CD4-positive, alpha-beta memory T cell (primary cell): Measurements from ENCODE around the gene TPX2. TPM values are rescaled to one million over a fixed set of nuclear protein-coding genes. Genes with fewer than 3 reads are reported as not detected.

ENCODE experiments used
- polyA plus RNA-seq, 2 donors: library from polyadenylated mRNA; unstranded; fragments of 300-500 nt; fragmentation: Illumina TruSeq; gene quantifications; one replicate each; pipeline ENCODE4 v1.2.3, GENCODE V29; 2021
- total RNA-seq, 2 experiments: library from RNA; stranded (reverse); gene quantifications; one replicate each; pipeline ENCODE4 v1.2.3, GENCODE V29; 2021

TPX2 gene
- total and polyA plus RNA-seq, 4 experiments from 2014 or later, result 0.30 to 0.85 (median 0.60) TPM

Other genes with a start within 250 kb of the TPX2 start
- gene HM13, start 224.8 kb upstream of the TPX2 start, total RNA-seq, result 100 to 1,000 TPM; 133 to 156 TPM
- 100 to 1,000 TPM; 166 to 171 TPM for gene HM13, start 224.8 kb upstream of the TPX2 start, polyA plus RNA-seq
- gene ID1, start 134.0 kb upstream of the TPX2 start, total RNA-seq, result under 1 TPM in 1 of 2 experiments, not detected in 1; 0.50 TPM
- gene ID1, start 134.0 kb upstream of the TPX2 start, polyA plus RNA-seq, result 1 to 10 TPM in 1 of 2 donors, under 1 TPM in 1; 0.49 to 1.4 TPM
- not detected for gene COX4I2, start 101.4 kb upstream of the TPX2 start, total RNA-seq
- gene COX4I2, start 101.4 kb upstream of the TPX2 start, polyA plus RNA-seq, result not detected
- gene BCL2L1, start 16.4 kb upstream of the TPX2 start, total RNA-seq, result 10 to 100 TPM; 20.3 to 20.8 TPM
- gene BCL2L1, start 16.4 kb upstream of the TPX2 start, polyA plus RNA-seq, result 10 to 100 TPM; 22.8 to 26.1 TPM
- not detected for gene MYLK2, start 80.1 kb downstream of the TPX2 start, total RNA-seq
- not detected for gene MYLK2, start 80.1 kb downstream of the TPX2 start, polyA plus RNA-seq
- not detected for gene FOXS1, start 106.3 kb downstream of the TPX2 start, total RNA-seq
- gene FOXS1, start 106.3 kb downstream of the TPX2 start, polyA plus RNA-seq, result not detected
- not detected for gene DUSP15, start 131.2 kb downstream of the TPX2 start, total RNA-seq
- not detected for gene DUSP15, start 131.2 kb downstream of the TPX2 start, polyA plus RNA-seq
- not detected for gene TTLL9, start 131.3 kb downstream of the TPX2 start, total RNA-seq
- under 1 TPM in 1 of 2 donors, not detected in 1; 0.25 TPM for gene TTLL9, start 131.3 kb downstream of the TPX2 start, polyA plus RNA-seq
- 10 to 100 TPM; 12.6 to 13.8 TPM for gene PDRG1, start 212.8 kb downstream of the TPX2 start, total RNA-seq
- 10 to 100 TPM; 12.7 to 16.8 TPM for gene PDRG1, start 212.8 kb downstream of the TPX2 start, polyA plus RNA-seq
- gene XKR7, start 228.9 kb downstream of the TPX2 start, total RNA-seq, result not detected
- not detected for gene XKR7, start 228.9 kb downstream of the TPX2 start, polyA plus RNA-seq